Measurements from ENCODE around the gene TECPR2. TPM values are rescaled to one million over a fixed set of nuclear protein-coding genes. Genes with fewer than 3 reads are reported as not detected.

TECPR2 gene
- total RNA-seq, 1 donor from 2014 or later = 26.9 TPM

DNA sequence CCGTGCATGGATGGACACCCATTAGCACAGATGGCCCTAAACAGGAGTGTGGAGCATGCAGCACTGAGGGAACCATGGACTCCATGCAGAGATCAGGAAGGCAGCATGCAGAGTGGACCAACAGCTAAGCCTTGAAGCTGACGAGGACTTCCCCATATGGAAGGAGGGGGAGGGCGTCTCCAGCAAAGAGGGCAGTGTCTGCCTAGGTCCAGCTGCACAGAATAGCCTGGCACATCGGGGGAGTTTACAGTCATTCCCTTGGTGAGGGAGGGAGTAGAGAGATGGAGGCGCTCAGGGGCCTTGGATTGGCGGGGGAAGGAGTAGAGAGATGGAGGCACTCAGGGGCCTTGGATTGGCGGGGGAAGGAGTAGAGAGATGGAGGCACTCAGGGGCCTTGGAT lies 82.3 kb downstream of the TECPR2 start:
- no peaks in the 10 kb centered on the region for H3K27me3 Mint-ChIP-seq (ENCODE audit: unreplicated experiment)
- no peak for DNase-seq (ENCODE audit: extremely low spot score, unreplicated experiment)

GRCh38 chr14:102445641-102446040 lies 82.9 kb downstream of the TECPR2 start:
- Mint-ChIP-seq H3K27me3 (ENCODE audit: unreplicated experiment) (no peaks in the 10 kb centered on the region), H3K27ac (ENCODE audit: unreplicated experiment) (no peak overlapping the region), H3K4me3 (ENCODE audit: unreplicated experiment) (no peak overlapping the region), H3K4me1 (ENCODE audit: unreplicated experiment) (no peaks in the 10 kb centered on the region), H3K36me3 (ENCODE audit: unreplicated experiment) (peaks cover 43% of the 10 kb centered on the region), H3K9me3 (ENCODE audit: unreplicated experiment) (no peaks in the 10 kb centered on the region)
- TF ChIP-seq CTCF (IDR thresholded peaks at IDR 0.05) = no peak
- DNase-seq (ENCODE audit: extremely low spot score, unreplicated experiment) = no peak

More for the DNA sequence above, 82.3 kb downstream of the TECPR2 start:
- TF ChIP-seq CTCF (IDR thresholded peaks at IDR 0.05) = no peak
- no peaks in the 10 kb centered on the region for H3K4me1 Mint-ChIP-seq (ENCODE audit: unreplicated experiment)
- H3K4me3 Mint-ChIP-seq (ENCODE audit: unreplicated experiment) = no peak overlapping the region
- H3K36me3 Mint-ChIP-seq (ENCODE audit: unreplicated experiment) = peaks cover 42% of the 10 kb centered on the region
- no peaks in the 10 kb centered on the region for H3K9me3 Mint-ChIP-seq (ENCODE audit: unreplicated experiment)
- no peak overlapping the region for H3K27ac Mint-ChIP-seq (ENCODE audit: unreplicated experiment)

DNA sequence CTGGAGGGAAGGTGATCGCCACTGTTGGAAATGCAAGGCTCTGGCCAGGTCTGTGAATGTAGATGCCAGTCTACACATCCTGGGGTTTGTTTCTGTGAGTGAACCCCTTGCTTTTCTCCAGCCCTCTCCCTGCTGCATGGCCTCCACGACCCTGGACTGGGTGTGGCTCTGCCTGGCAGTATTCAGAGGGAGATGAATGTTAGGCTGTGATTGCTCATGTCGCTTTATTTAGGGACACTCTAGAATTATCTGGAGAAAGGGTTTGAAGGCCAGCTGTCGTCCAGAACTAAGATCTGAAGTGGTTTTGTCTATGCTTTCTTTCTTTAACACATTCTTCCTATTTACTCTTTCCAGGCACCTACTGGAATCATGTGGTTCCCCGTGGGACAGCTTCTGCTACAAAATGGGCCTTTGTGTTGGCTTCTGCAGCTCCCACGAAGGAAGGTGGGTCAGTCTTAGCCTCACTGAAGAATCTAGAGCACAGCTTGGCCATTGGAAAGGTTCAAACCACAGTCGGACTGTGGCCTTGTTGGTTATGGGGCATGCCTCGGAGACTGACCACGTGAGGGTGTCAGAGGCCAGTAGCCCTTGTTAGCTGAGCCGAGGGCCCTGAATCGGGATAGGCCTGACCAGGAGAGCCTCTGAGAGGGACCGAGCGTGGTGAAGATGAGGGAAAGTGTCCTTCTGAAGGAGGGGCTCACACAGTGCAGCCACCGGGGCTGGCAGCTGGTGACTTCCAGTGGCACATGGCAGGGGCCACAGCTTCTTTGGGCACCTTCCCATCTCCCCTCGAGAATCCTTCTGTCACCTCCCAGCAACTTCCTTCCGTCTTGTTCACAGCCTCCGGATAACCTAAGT lies 87.7 kb downstream of the TECPR2 start:
- H3K4me1 Mint-ChIP-seq (ENCODE audit: unreplicated experiment) = no peaks in the 10 kb centered on the region
- no peak overlapping the region for H3K4me3 Mint-ChIP-seq (ENCODE audit: unreplicated experiment)
- no peaks in the 10 kb centered on the region for H3K9me3 Mint-ChIP-seq (ENCODE audit: unreplicated experiment)
- peaks cover 48% of the 10 kb centered on the region for H3K36me3 Mint-ChIP-seq (ENCODE audit: unreplicated experiment)
- H3K27ac Mint-ChIP-seq (ENCODE audit: unreplicated experiment) = no peak overlapping the region
- no peak for DNase-seq (ENCODE audit: extremely low spot score, unreplicated experiment)
- no peak for TF ChIP-seq CTCF (IDR thresholded peaks at IDR 0.05)
- H3K27me3 Mint-ChIP-seq (ENCODE audit: unreplicated experiment) = no peaks in the 10 kb centered on the region

- TF ChIP-seq CTCF (IDR thresholded peaks at IDR 0.05) = no peak
- Mint-ChIP-seq H3K27ac (ENCODE audit: unreplicated experiment) (no peak overlapping the region), H3K4me1 (ENCODE audit: unreplicated experiment) (no peaks in the 10 kb centered on the region), H3K4me3 (ENCODE audit: unreplicated experiment) (no peak overlapping the region), H3K9me3 (ENCODE audit: unreplicated experiment) (no peaks in the 10 kb centered on the region), H3K36me3 (ENCODE audit: unreplicated experiment) (peaks cover 43% of the 10 kb centered on the region), H3K27me3 (ENCODE audit: unreplicated experiment) (no peaks in the 10 kb centered on the region)
- DNase-seq (ENCODE audit: extremely low spot score, unreplicated experiment) = no peak
Measured at GRCh38 chr14:102451064-102451352, 88.3 kb downstream of the TECPR2 start.

DNA sequence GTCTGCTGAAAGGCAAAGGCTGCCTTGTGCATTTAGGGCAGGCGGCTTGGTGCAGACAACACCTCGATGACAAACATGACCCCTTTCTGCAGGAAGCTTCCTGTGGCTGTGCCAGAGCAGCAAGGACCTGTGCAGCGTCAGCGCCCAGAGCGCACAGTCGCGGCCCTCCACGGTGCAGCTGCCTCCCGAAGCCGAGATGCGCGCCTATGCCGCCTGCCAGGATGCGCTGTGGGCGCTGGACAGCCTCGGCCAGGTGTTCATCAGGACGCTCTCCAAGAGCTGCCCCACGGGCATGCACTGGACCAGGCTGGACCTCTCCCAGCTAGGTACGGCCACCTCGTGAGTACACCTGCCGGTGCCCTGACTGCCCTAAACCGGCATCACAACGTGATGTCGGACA lies 89.6 kb downstream of the TECPR2 start:
- Mint-ChIP-seq H3K4me1 (ENCODE audit: unreplicated experiment) (no peaks in the 10 kb centered on the region), H3K4me3 (ENCODE audit: unreplicated experiment) (no peak overlapping the region), H3K27ac (ENCODE audit: unreplicated experiment) (no peak overlapping the region), H3K27me3 (ENCODE audit: unreplicated experiment) (no peaks in the 10 kb centered on the region), H3K36me3 (ENCODE audit: unreplicated experiment) (peaks cover 34% of the 10 kb centered on the region), H3K9me3 (ENCODE audit: unreplicated experiment) (no peaks in the 10 kb centered on the region)
- TF ChIP-seq CTCF (IDR thresholded peaks at IDR 0.05) = no peak
- DNase-seq (ENCODE audit: extremely low spot score, unreplicated experiment) = no peak

All from osteocyte (in vitro differentiated cells).